B cell (primary cell): ENCODE results near the gene PPP5C. TPM values are rescaled to one million over a fixed set of nuclear protein-coding genes. Genes with fewer than 3 reads are reported as not detected.
"Not testable (repeated sequence)": the region's sequence is repeated elsewhere in the genome, so short reads cannot be mapped to it uniquely, and the experiment has no call there.

Experiments used
- ATAC-seq: fragments of 200-7000 bp; cut with Tn5 transposase; one replicate; pipeline ENCODE4 v1.10.0; 2021; ENCODE audit warnings: low read depth, mild to moderate bottlenecking, moderate number of reproducible peaks, moderate library complexity
- CTCF ChIA-PET: fragments of 350-600 bp; sonication (Branson Sonifier 250); formaldehyde crosslinking; loops from one replicate; lab custom pipeline; 2021; ENCODE audit warnings: antibody characterized with exemption, inconsistent platforms; lab: Charles Lee
- POLR2A ChIA-PET: fragments of 350-600 bp; sonication (Branson Sonifier 250); formaldehyde crosslinking; loops from one replicate; lab custom pipeline; 2021; ENCODE audit warnings: antibody characterized with exemption; lab: Charles Lee
- DNase-seq: peaks from one replicate; pipeline ENCODE4 v3.0.0; 2013
- H2AFZ ChIP-seq: 2 replicates; pipeline ENCODE4 v1.6.1; 2012; ENCODE audit warnings: mild to moderate bottlenecking, low read depth, low read length; ENCODE audit not compliant: insufficient read depth, poor library complexity, severe bottlenecking
- H3K27ac ChIP-seq, 2 donors: 1 replicate in 1 of 2; 2 replicates in 1 of 2; pipeline ENCODE4 v1.5.1; 2012 to 2013; ENCODE audit warnings: low read length in 2 of 2, mild to moderate bottlenecking in 2 of 2, moderate library complexity in 1 of 2
- H3K27me3 ChIP-seq, 4 experiments: fragments of 200-600 bp in 1 of 4; sonication (generic) in 1 of 4; replicated peaks in 1 of 4; 1 replicate in 2 of 4; 2 replicates in 2 of 4; pipeline versions ENCODE4 v1.6.1 to v1.7.0; 2013 to 2016; ENCODE audit warnings: low read length in 3 of 4, mild to moderate bottlenecking in 2 of 4, mixed read lengths in 1 of 4, moderate library complexity in 1 of 4; ENCODE audit not compliant: insufficient read depth in 4 of 4, control insufficient read depth in 3 of 4; ENCODE audit errors: control extremely low read depth in 1 of 4
- H3K36me3 ChIP-seq, 2 experiments: replicated peaks in 1 of 2; 1 replicate in 1 of 2; 2 replicates in 1 of 2; pipeline versions ENCODE4 v1.6.1 to v1.7.1; 2013; ENCODE audit warnings: low read length in 1 of 2; ENCODE audit not compliant: insufficient read depth in 2 of 2, control insufficient read depth in 1 of 2; ENCODE audit errors: control extremely low read depth in 1 of 2, extremely low read depth in 1 of 2
- H3K4me1 ChIP-seq, 2 donors: fragments of 200-600 bp in 1 of 2; sonication (generic) in 1 of 2; 1 replicate in 1 of 2; 2 replicates in 1 of 2; pipeline versions ENCODE4 v1.5.1 to v1.6.1; 2013 to 2017; ENCODE audit warnings: low read length in 2 of 2; ENCODE audit not compliant: control insufficient read depth in 2 of 2, insufficient read depth in 2 of 2
- H3K4me2 ChIP-seq: replicated peaks from 2 replicates; pipeline ENCODE3; 2012; ENCODE audit warnings: mild to moderate bottlenecking, low read depth, low read length; ENCODE audit not compliant: poor library complexity, severe bottlenecking
- H3K4me3 ChIP-seq, 5 experiments: fragments of 200-600 bp in 1 of 5; sonication (generic) in 1 of 5; 1 replicate in 3 of 5; 2 replicates in 2 of 5; pipeline versions ENCODE4 v1.5.1 to v1.7.0; 2011 to 2016; ENCODE audit warnings: low read length in 4 of 5, mild to moderate bottlenecking in 4 of 5, low read depth in 2 of 5, control low read depth in 1 of 5, moderate library complexity in 1 of 5; ENCODE audit not compliant: insufficient read depth in 1 of 5; ENCODE audit errors: control extremely low read depth in 1 of 5, extremely low read depth in 1 of 5
- H3K79me2 ChIP-seq: fragments of 200-600 bp; sonication (generic); one replicate; pipeline ENCODE4 v1.6.0; 2016; ENCODE audit warnings: low read length; ENCODE audit not compliant: control insufficient read depth, insufficient read depth
- H3K9ac ChIP-seq: fragments of 200-600 bp; sonication (generic); 2 replicates; pipeline ENCODE4 v1.6.1; 2017; ENCODE audit warnings: mild to moderate bottlenecking, low read length, moderate library complexity
- H3K9me3 ChIP-seq, 3 donors: one replicate each; pipeline versions ENCODE4 v1.6.1 to v1.7.1; 2013; ENCODE audit warnings: low read length in 2 of 3; ENCODE audit not compliant: control insufficient read depth in 2 of 3, insufficient read depth in 1 of 3; ENCODE audit errors: control extremely low read depth in 1 of 3
- H4K20me1 ChIP-seq: 2 replicates; pipeline ENCODE4 v1.6.0; 2012; ENCODE audit warnings: mild to moderate bottlenecking, low read length; ENCODE audit not compliant: insufficient read depth, control insufficient read depth, poor library complexity, severe bottlenecking
- H3K27ac Mint-ChIP-seq: one replicate; pipeline ENCODE4 v1.8.0; 2021; ENCODE audit warnings: mixed read lengths
- H3K27me3 Mint-ChIP-seq: one replicate; pipeline ENCODE4 v1.8.0; 2021; ENCODE audit warnings: mixed read lengths
- H3K4me1 Mint-ChIP-seq: one replicate; pipeline ENCODE4 v1.8.0; 2021; ENCODE audit warnings: mixed read lengths
- H3K4me3 Mint-ChIP-seq: one replicate; pipeline ENCODE4 v1.8.0; 2021; ENCODE audit warnings: mixed read lengths
- H3K9me3 Mint-ChIP-seq: one replicate; pipeline ENCODE4 v1.8.0; 2022; ENCODE audit warnings: mixed read lengths; ENCODE audit not compliant: insufficient read depth
- CTCF ChIP-seq: fragments of 200-600 bp; IDR thresholded peaks from one replicate; pipeline ENCODE4 v1.8.0; 2022; ENCODE audit warnings: antibody characterized with exemption, mild to moderate bottlenecking
- EZH2 ChIP-seq: IDR thresholded peaks from 2 replicates; pipeline ENCODE4 v1.6.1; 2012; ENCODE audit warnings: borderline replicate concordance, low read depth, mild to moderate bottlenecking, moderate library complexity, low read length; ENCODE audit not compliant: insufficient read depth, poor library complexity, severe bottlenecking
- WGBS: methylation state at CpG from one replicate; pipeline ENCODE4 v1.1.5; 2013; ENCODE audit warnings: missing lambda C conversion rate; ENCODE audit not compliant: insufficient coverage; 5-methylcytosine and 5-hydroxymethylcytosine counted together
- intact Hi-C: fragments of 100-400 bp; cut with micrococcal nuclease; formaldehyde crosslinking; loops from one replicate; pipeline ENCODE4 v1.10.0; 2022
- polyA plus RNA-seq: library from polyadenylated mRNA; depleted of rRNA; stranded (reverse); fragments of >200 nt; gene quantifications from 2 replicates; pipeline ENCODE4 v1.2.3, GENCODE V29; 2012
- total RNA-seq, 2 donors: library from RNA; stranded (reverse); fragments of 120-200 nt in 1 of 2; gene quantifications; 1 replicate in 1 of 2; 2 replicates in 1 of 2; pipeline versions ENCODE4 v1.2.3 to v1.2.4, GENCODE V29; 2013 to 2022

The PPP5C gene
- total and polyA plus RNA-seq, 2 donors (not counting 1 experiment from before 2014, with no cell fraction given): 51.2 to 70.5 TPM

GRCh38 chr19:46429999-46430398 is 83.1 kb downstream of the PPP5C start:
- Mint-ChIP-seq H3K27me3 (peaks cover 61% of the 10 kb centered on the region), H3K9me3 (no peaks in the 10 kb centered on the region), H3K4me3 (peak overlapping the region; percentile 7), H3K27ac (no peak overlapping the region), H3K4me1 (peaks cover 21% of the 10 kb centered on the region)
- ChIA-PET POLR2A (no interaction called here), CTCF (no interaction called here)
- ATAC-seq (no peak), DNase-seq (no peak)
- WGBS: 82% methylated on average over 1 of the region's 4 CpGs
- Histone ChIP-seq H3K36me3 (no peaks in the 10 kb centered on the region), H3K79me2 (no peaks in the 10 kb centered on the region), H3K27me3 (peaks cover 0 to 48% (median 22%) of the 10 kb centered on the region in 4 experiments), H3K9me3 (peaks cover 0 to 5% (median 0%) of the 10 kb centered on the region in 3 donors), H3K4me2 (no peak overlapping the region), H4K20me1 (no peaks in the 10 kb centered on the region), H3K9ac (no peak overlapping the region), H3K27ac (no peak overlapping the region), H3K4me1 (peaks cover 19 to 21% of the 10 kb centered on the region in 2 donors), H2AFZ (no peak overlapping the region), H3K4me3 (no peak overlapping the region)
- intact Hi-C loops: no loop called here
- TF ChIP-seq EZH2 (no peak), CTCF (no peak)

- Histone ChIP-seq H2AFZ (no peak overlapping the region), H3K9me3 (peaks cover 0 to 5% (median 0%) of the 10 kb centered on the region in 3 donors), H3K79me2 (no peaks in the 10 kb centered on the region), H3K9ac (no peak overlapping the region), H4K20me1 (no peaks in the 10 kb centered on the region), H3K27ac (no peak overlapping the region), H3K27me3 (peaks cover 0 to 36% (median 16%) of the 10 kb centered on the region in 4 experiments), H3K36me3 (no peaks in the 10 kb centered on the region), H3K4me2 (no peak overlapping the region), H3K4me1 (peaks cover 10 to 11% of the 10 kb centered on the region in 2 donors), H3K4me3 (no peak overlapping the region)
- no peaks in the 10 kb centered on the region for H3K9me3 Mint-ChIP-seq
- WGBS: 42% methylated on average over 6 of the region's 10 CpGs
- DNase-seq: no peak
- H3K4me1 Mint-ChIP-seq: peaks cover 16% of the 10 kb centered on the region
- peaks cover 57% of the 10 kb centered on the region for H3K27me3 Mint-ChIP-seq
- no peak for ATAC-seq
- intact Hi-C loops: no loop called here
- ChIA-PET POLR2A (no interaction called here), CTCF (interaction anchor here (0.6 to 0.7 kb wide), 2 partner anchors 1023 to 1805 kb away, joined by 4 read pairs; no protein-coding TSS in a partner anchor)
- H3K4me3 Mint-ChIP-seq: no peak overlapping the region
- H3K27ac Mint-ChIP-seq: no peak overlapping the region
- no peak for TF ChIP-seq CTCF
- TF ChIP-seq EZH2: no peak
Observed at GRCh38 chr19:46431824-46432223, 84.9 kb downstream of the PPP5C start.

GRCh38 chr19:46433470-46433869 is 86.6 kb downstream of the PPP5C start:
- H3K4me3 ChIP-seq, DNase-seq, H3K9me3 Mint-ChIP-seq, ATAC-seq, H3K9me3 ChIP-seq, H3K36me3 ChIP-seq, H3K27ac Mint-ChIP-seq, H3K4me3 Mint-ChIP-seq, intact Hi-C loops, H3K4me2 ChIP-seq, H3K79me2 ChIP-seq, H3K9ac ChIP-seq, H3K4me1 ChIP-seq, POLR2A ChIA-PET, H2AFZ ChIP-seq, H3K27ac ChIP-seq, H4K20me1 ChIP-seq: not testable (repeated sequence)
- Mint-ChIP-seq H3K27me3 (peaks cover 44% of the 10 kb centered on the region), H3K4me1 (peaks cover 10% of the 10 kb centered on the region)
- CTCF ChIA-PET: interaction anchor here (0.8 kb wide), 1 partner anchor 1431 kb away, joined by 5 read pairs; no protein-coding TSS in a partner anchor
- peaks cover 0 to 24% (median 7%) of the 10 kb centered on the region in 4 experiments for H3K27me3 ChIP-seq
- WGBS: 98% methylated on average over 5 of the region's 7 CpGs
